Spleen (tissue), 11 donors: ENCODE data around the gene CNDP2. TPM values are rescaled to one million over a fixed set of nuclear protein-coding genes. Genes with fewer than 3 reads are reported as not detected.
A peak's percentile ranks its signal among the peaks of the same experiment; 100 is the strongest.

Experiments used
- DNase-seq: peaks from one replicate; pipeline ENCODE4 v3.0.0-alpha.2; 2020
- H3K27ac ChIP-seq, 8 donors: fragments of 200-600 bp; sonication (generic) in 7 of 8; 1 replicate in 4 of 8; 2 replicates in 4 of 8; pipeline versions ENCODE4 v1.5.0 to v1.8.0; 2016 to 2021; ENCODE audit warnings: inconsistent platforms in 4 of 8, mild to moderate bottlenecking in 4 of 8, moderate library complexity in 1 of 8
- H3K27me3 ChIP-seq, 7 donors: fragments of 200-600 bp; sonication (generic) in 6 of 7; replicated peaks in 1 of 7; 1 replicate in 4 of 7; 2 replicates in 3 of 7; pipeline versions ENCODE4 v1.5.0 to v1.8.0; 2016 to 2021; ENCODE audit warnings: inconsistent platforms in 3 of 7, mild to moderate bottlenecking in 1 of 7
- H3K36me3 ChIP-seq, 6 donors: fragments of 200-600 bp; sonication (generic) in 5 of 6; 1 replicate in 4 of 6; 2 replicates in 2 of 6; pipeline versions ENCODE4 v1.5.0 to v1.8.0; 2016 to 2021; ENCODE audit warnings: inconsistent platforms in 2 of 6
- H3K4me1 ChIP-seq, 6 donors: fragments of 200-600 bp; sonication (generic) in 5 of 6; 1 replicate in 3 of 6; 2 replicates in 3 of 6; pipeline versions ENCODE4 v1.5.0 to v1.8.0; 2016 to 2021; ENCODE audit warnings: inconsistent platforms in 3 of 6
- H3K4me3 ChIP-seq, 8 donors: fragments of 200-600 bp; sonication (generic) in 7 of 8; 1 replicate in 4 of 8; 2 replicates in 4 of 8; pipeline versions ENCODE4 v1.5.0 to v1.8.0; 2016 to 2021; ENCODE audit warnings: inconsistent platforms in 4 of 8, mild to moderate bottlenecking in 4 of 8, moderate library complexity in 2 of 8
- H3K9me3 ChIP-seq, 8 donors: fragments of 200-600 bp; sonication (generic) in 7 of 8; 1 replicate in 4 of 8; 2 replicates in 4 of 8; pipeline versions ENCODE4 v1.5.0 to v1.8.0; 2016 to 2021; ENCODE audit warnings: inconsistent platforms in 4 of 8
- CTCF ChIP-seq, 11 experiments: fragments of 200-600 bp in 7 of 11; fragments of 450-650 bp in 4 of 11; sonication (generic) in 4 of 11; IDR thresholded peaks in 8 of 11; conservative IDR thresholded peaks in 3 of 11; 1 replicate in 7 of 11; 2 replicates in 4 of 11; pipeline versions ENCODE4 v1.4.0 to v1.8.0; 2016 to 2021; ENCODE audit warnings: antibody characterized with exemption in 11 of 11, inconsistent platforms in 4 of 11, mild to moderate bottlenecking in 1 of 11
- POLR2A ChIP-seq, 3 donors: fragments of 450-650 bp; IDR thresholded peaks; one replicate each; pipeline ENCODE4 v1.5.1; 2017; ENCODE audit warnings: antibody characterized with exemption in 3 of 3, mild to moderate bottlenecking in 1 of 3
- POLR2AphosphoS5 ChIP-seq, 3 donors: sonication (generic); formaldehyde crosslinking; IDR thresholded peaks; one replicate each; pipeline ENCODE4 v1.5.1; 2017; ENCODE audit warnings: antibody characterized with exemption in 3 of 3
- WGBS, 5 donors: extraction: QIAGEN DNeasy Blood & Tissue Kit in 3 of 5; methylation state at CpG; one replicate each; pipeline versions ENCODE4 v1.1.5 to v1.1.7; 2013 to 2018; 5-methylcytosine and 5-hydroxymethylcytosine counted together
- intact Hi-C: fragments of 100-400 bp; cut with DNase I; formaldehyde crosslinking; loops from one replicate; pipeline ENCODE4 v1.15.0; 2023; ENCODE audit warnings: low total_unique reads
- polyA plus RNA-seq, 3 donors: library from polyadenylated mRNA; stranded (reverse); fragments of 200-250 nt; gene quantifications; one replicate each; pipeline ENCODE4 v1.2.1, GENCODE V29; 2013
- total RNA-seq, 7 donors: library from RNA; depleted of rRNA in 3 of 7; stranded (reverse); fragments of >200 nt in 3 of 7; fragmentation: NEBNext Ultra II Directional in 4 of 7; extraction: Animal tissue kit (Norgen Biotek cat#: 25700) in 4 of 7; gene quantifications; one replicate each; pipeline versions ENCODE4 v1.1.0 to v1.2.1, GENCODE V29; 2016 to 2021
- donor health status: healthy with polysubstance abuse.
- donor health status: DM: no; HTN: no; CAD: no; lungs with moderate emphysema.
- donor health status: DM: no; HTN: no; CAD: no.
- donor health status: Bipolar disorder and iron deficiency.
- donor health status: healthy.
- donor health status: DM: no; HTN: no; CAD: no.
- donor health status: DM: yes; HTN: yes; CAD: no.

Gene CNDP2
- total and polyA plus RNA-seq, 10 donors, result 102 to 310 (median 271) TPM

DNA sequence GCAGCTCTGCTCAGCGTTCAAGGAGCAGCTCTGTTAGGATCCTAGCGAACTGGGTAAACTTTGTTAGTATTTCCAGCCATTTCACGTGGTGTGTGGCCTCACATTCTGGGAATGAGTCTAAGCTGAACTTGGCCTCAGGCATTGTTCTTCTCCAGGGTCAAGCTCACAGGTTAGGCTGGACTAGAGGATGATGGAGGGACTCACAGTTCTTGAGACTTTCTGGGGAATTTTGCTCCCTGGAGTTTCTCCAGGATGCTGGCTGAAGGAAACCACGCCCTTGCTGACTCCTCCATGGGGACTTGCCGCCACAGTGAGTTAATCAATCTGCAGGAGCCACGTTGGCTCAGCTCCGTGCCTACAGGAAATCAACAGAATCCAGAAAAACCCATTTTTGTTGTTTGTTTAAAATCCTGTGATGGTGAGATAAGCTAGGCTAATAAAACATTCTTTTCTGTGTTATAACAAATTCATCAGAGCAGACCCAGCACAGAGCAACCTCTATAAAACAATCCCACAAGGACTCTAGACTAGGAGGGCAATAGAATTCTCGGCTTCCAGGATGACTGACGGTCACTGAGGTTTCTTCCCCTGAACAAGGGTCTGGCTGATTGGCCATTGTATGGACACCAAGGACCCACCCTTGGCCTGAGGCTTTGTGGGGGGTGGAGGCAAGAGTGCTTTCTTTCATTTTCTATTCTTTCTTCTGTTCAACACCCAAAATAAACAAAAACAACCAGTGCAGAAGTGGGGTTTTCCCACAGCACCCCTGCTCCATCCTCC is 50.8 kb downstream of the CNDP2 start:
- H3K27me3 ChIP-seq, result no peaks in the 10 kb centered on the region
- no peak for DNase-seq
- peak overlapping the region in 3 of 8 donors; percentile 6 to 51 (median 15) for H3K27ac ChIP-seq
- H3K36me3 ChIP-seq, result no peaks in the 10 kb centered on the region
- peaks cover 0 to 19% (median 9%) of the 10 kb centered on the region in 6 donors for H3K4me1 ChIP-seq
- TF ChIP-seq POLR2AphosphoS5 (IDR thresholded peaks at IDR 0.05) (no peak), CTCF (IDR thresholded peaks at IDR 0.05 in 8 of 11, conservative IDR thresholded peaks at IDR 0.05 in 3 of 11) (no peak), POLR2A (IDR thresholded peaks at IDR 0.05) (no peak)
- H3K9me3 ChIP-seq, result peaks cover 5 to 27% (median 21%) of the 10 kb centered on the region in 8 donors
- intact Hi-C loops, result no loop called here
- H3K4me3 ChIP-seq, result no peak overlapping the region
- 39 to 68% (median 54%) methylated on average over 9 of the region's 9 CpGs for WGBS, 5 donors

GRCh38 chr18:74547860-74548259 is 51.7 kb downstream of the CNDP2 start:
- no peaks in the 10 kb centered on the region for H3K36me3 ChIP-seq
- 88 to 97% (median 90%) methylated on average over 7 of the region's 7 CpGs for WGBS, 5 donors
- no peaks in the 10 kb centered on the region for H3K27me3 ChIP-seq
- no peak overlapping the region for H3K4me3 ChIP-seq
- TF ChIP-seq POLR2A (IDR thresholded peaks at IDR 0.05), result no peak
- no peak for TF ChIP-seq POLR2AphosphoS5 (IDR thresholded peaks at IDR 0.05)
- TF ChIP-seq CTCF (IDR thresholded peaks at IDR 0.05 in 8 of 11, conservative IDR thresholded peaks at IDR 0.05 in 3 of 11), result no peak
- DNase-seq, result no peak
- intact Hi-C loops, result no loop called here
- peaks cover 5 to 27% (median 21%) of the 10 kb centered on the region in 8 donors for H3K9me3 ChIP-seq
- peak overlapping the region in 2 of 8 donors; percentile 6 to 15 for H3K27ac ChIP-seq
- peaks cover 0 to 20% (median 10%) of the 10 kb centered on the region in 6 donors for H3K4me1 ChIP-seq

DNA sequence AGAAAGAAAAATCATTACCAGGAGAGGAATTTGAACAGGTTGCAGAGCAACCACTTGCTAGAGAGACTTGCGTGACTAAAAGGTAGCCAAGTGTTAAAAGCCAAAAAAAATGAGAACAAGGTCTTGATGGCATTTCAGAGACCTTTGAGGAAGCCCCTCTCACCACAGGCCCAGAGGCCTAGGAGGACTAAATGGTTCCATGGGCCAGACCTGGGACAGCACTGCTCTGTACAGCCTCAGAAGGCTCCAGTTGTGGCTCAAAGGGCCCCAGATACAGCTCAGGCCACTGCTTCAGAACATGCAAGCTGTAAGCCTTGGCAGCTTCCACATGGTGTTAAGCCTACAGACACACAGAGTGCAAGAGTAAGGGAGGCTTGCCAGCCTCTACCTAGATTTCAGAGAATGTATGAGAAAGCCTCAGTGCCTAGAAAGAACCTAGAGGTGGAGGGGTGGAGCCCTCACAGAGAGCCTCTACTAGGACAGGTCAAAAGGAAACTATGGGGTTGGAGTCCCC is 53.5 kb downstream of the CNDP2 start:
- Histone ChIP-seq H3K4me1 (peaks cover 0 to 20% (median 10%) of the 10 kb centered on the region in 6 donors), H3K27ac (no peak overlapping the region), H3K9me3 (peaks cover 5 to 27% (median 21%) of the 10 kb centered on the region in 8 donors), H3K4me3 (no peak overlapping the region), H3K36me3 (no peaks in the 10 kb centered on the region), H3K27me3 (no peaks in the 10 kb centered on the region)
- TF ChIP-seq POLR2A (IDR thresholded peaks at IDR 0.05) (no peak), CTCF (IDR thresholded peaks at IDR 0.05 in 8 of 11, conservative IDR thresholded peaks at IDR 0.05 in 3 of 11) (no peak), POLR2AphosphoS5 (IDR thresholded peaks at IDR 0.05) (no peak)
- intact Hi-C loops, result loop anchor here (5.0 to 10.0 kb wide), 3 partner anchors 55 to 352 kb away; partner anchors contain the start of gene CNDP2
- 86 to 100% (median 94%) methylated on average over 1 of the region's 1 CpG for WGBS, 5 donors
- no peak for DNase-seq

DNA sequence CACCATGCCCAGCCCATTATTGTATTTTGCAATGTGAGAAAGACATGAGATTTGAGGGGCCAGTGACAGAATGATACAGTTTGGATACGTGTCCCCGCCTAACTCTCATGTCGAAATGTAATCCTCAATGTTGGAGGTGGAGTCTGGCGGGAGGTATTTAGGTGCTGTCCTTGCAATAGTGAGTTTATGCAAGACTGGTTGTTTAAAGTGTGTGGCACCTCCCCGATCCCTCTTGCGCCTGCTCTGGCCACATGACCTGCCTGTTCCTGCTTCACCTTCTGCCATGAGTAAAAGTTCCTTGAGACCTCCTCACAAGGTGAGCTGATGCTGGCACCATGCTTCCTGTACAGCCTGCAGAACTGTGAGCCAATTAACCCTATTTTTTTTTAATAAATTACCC is 54.7 kb downstream of the CNDP2 start:
- Histone ChIP-seq H3K4me3 (no peak overlapping the region), H3K27me3 (peaks cover 0 to 10% (median 0%) of the 10 kb centered on the region in 7 donors), H3K36me3 (no peaks in the 10 kb centered on the region), H3K27ac (no peak overlapping the region), H3K4me1 (peaks cover 0 to 20% (median 10%) of the 10 kb centered on the region in 6 donors), H3K9me3 (peaks cover 5 to 27% (median 21%) of the 10 kb centered on the region in 8 donors)
- intact Hi-C loops, result loop anchor here (5.0 to 10.0 kb wide), 3 partner anchors 56 to 354 kb away; partner anchors contain the start of gene CNDP2
- no peak for TF ChIP-seq CTCF (IDR thresholded peaks at IDR 0.05 in 8 of 11, conservative IDR thresholded peaks at IDR 0.05 in 3 of 11)
- no peak for TF ChIP-seq POLR2A (IDR thresholded peaks at IDR 0.05)
- no peak for TF ChIP-seq POLR2AphosphoS5 (IDR thresholded peaks at IDR 0.05)
- 87 to 99% (median 95%) methylated on average over 5 to 6 of the region's 6 CpGs for WGBS, 5 donors
- DNase-seq, result no peak
